IMR-90 (cell line): Measurements from ENCODE around the gene SYVN1. TPM values are rescaled to one million over a fixed set of nuclear protein-coding genes. Genes with fewer than 3 reads are reported as not detected.

Experiments
- ATAC-seq: fragments of 200-7000 bp; cut with Tn5 transposase; 2 replicates; pipeline ENCODE4 v1.9.1; 2020; ENCODE audit warnings: low read depth, mild to moderate bottlenecking, moderate library complexity
- BruUV-seq: library from RNA; stranded (reverse); fragments of 400-500 nt; replicated peaks from 2 replicates; lab custom pipeline; 2021; lab: Mats Ljungman, UMichigan
- CTCF ChIA-PET: fragments of 300-600 bp; formaldehyde crosslinking; extraction: SDS; loops from one replicate; lab custom pipeline; 2021; ENCODE audit warnings: antibody characterized with exemption; lab: Yijun Ruan, JAX
- POLR2A ChIA-PET: fragments of 300-600 bp; sonication (Branson Sonifier 250); formaldehyde crosslinking; loops from one replicate; lab custom pipeline; 2022; ENCODE audit warnings: antibody characterized with exemption; ENCODE audit not compliant: unreplicated experiment; lab: Charles Lee
- DNase-seq: peaks from one replicate; pipeline ENCODE4 v3.0.0; 2013
- H2AFZ ChIP-seq: replicated peaks from 2 replicates; pipeline ENCODE3; 2013; ENCODE audit warnings: low read length, mild to moderate bottlenecking; ENCODE audit not compliant: poor library complexity
- H2AK5ac ChIP-seq: 2 replicates; pipeline ENCODE4 v1.6.1; 2013; ENCODE audit warnings: low read depth, low read length, inconsistent platforms
- H2AK9ac ChIP-seq: replicated peaks from 2 replicates; pipeline ENCODE3; 2013; ENCODE audit warnings: mild to moderate bottlenecking, low read depth, low read length, moderate library complexity; ENCODE audit not compliant: poor library complexity
- H2BK120ac ChIP-seq: 2 replicates; pipeline ENCODE4 v1.6.1; 2013; ENCODE audit warnings: low read depth, low read length, inconsistent platforms
- H2BK15ac ChIP-seq: 3 replicates; pipeline ENCODE4 v1.6.1; 2013; ENCODE audit warnings: low read depth, low read length, inconsistent platforms
- H2BK20ac ChIP-seq: 2 replicates; pipeline ENCODE4 v1.6.1; 2013; ENCODE audit warnings: low read depth, mild to moderate bottlenecking, inconsistent platforms, low read length, moderate library complexity
- H2BK5ac ChIP-seq: 2 replicates; pipeline ENCODE4 v1.6.1; 2013; ENCODE audit warnings: mild to moderate bottlenecking, low read depth, low read length, inconsistent platforms; ENCODE audit not compliant: poor library complexity, severe bottlenecking
- H3K14ac ChIP-seq: replicated peaks from 2 replicates; pipeline ENCODE4 v1.6.1; 2013; ENCODE audit warnings: low read depth, low read length, inconsistent platforms
- H3K18ac ChIP-seq: 2 replicates; pipeline ENCODE4 v1.6.1; 2013; ENCODE audit warnings: low read depth, low read length, control low read depth
- H3K23ac ChIP-seq: 2 replicates; pipeline ENCODE4 v1.6.1; 2013; ENCODE audit warnings: low read depth, low read length, inconsistent platforms
- H3K27ac ChIP-seq: 2 replicates; pipeline ENCODE4 v1.5.1; 2013; ENCODE audit warnings: mild to moderate bottlenecking, control low read depth, low read length; ENCODE audit not compliant: insufficient read depth
- H3K27me3 ChIP-seq: 2 replicates; pipeline ENCODE4 v1.6.1; 2013; ENCODE audit warnings: low read length; ENCODE audit not compliant: control insufficient read depth, insufficient read depth
- H3K36me3 ChIP-seq: 2 replicates; pipeline ENCODE4 v1.6.1; 2013; ENCODE audit warnings: low read length, mixed read lengths; ENCODE audit not compliant: control insufficient read depth, insufficient read depth
- H3K4ac ChIP-seq: 2 replicates; pipeline ENCODE4 v1.6.1; 2013; ENCODE audit warnings: low read depth, low read length, inconsistent platforms
- H3K4me1 ChIP-seq: 2 replicates; pipeline ENCODE4 v1.6.1; 2013; ENCODE audit warnings: low read length, mixed read lengths; ENCODE audit not compliant: control insufficient read depth, insufficient read depth
- H3K4me2 ChIP-seq: 2 replicates; pipeline ENCODE4 v1.6.1; 2013; ENCODE audit warnings: low read depth, mild to moderate bottlenecking, control low read depth, low read length, moderate library complexity
- H3K4me3 ChIP-seq: 2 replicates; pipeline ENCODE4 v1.5.1; 2013; ENCODE audit warnings: low read depth, mild to moderate bottlenecking, control low read depth, low read length, moderate library complexity; ENCODE audit not compliant: insufficient read depth
- H3K56ac ChIP-seq: 2 replicates; pipeline ENCODE4 v1.6.1; 2013; ENCODE audit warnings: low read length, inconsistent platforms; ENCODE audit not compliant: insufficient read depth; ENCODE audit errors: extremely low read depth
- H3K79me1 ChIP-seq, 2 experiments: 2 replicates each; pipeline ENCODE4 v1.6.1; 2013; ENCODE audit warnings: low read length in 2 of 2, inconsistent platforms in 1 of 2, low read depth in 1 of 2
- H3K9ac ChIP-seq: 2 replicates; pipeline ENCODE4 v1.6.1; 2013; ENCODE audit warnings: low read depth, low read length, control low read depth
- H3K9me1 ChIP-seq: 2 replicates; pipeline ENCODE4 v1.6.1; 2013; ENCODE audit warnings: low read length, inconsistent platforms; ENCODE audit not compliant: insufficient read depth
- H3K9me3 ChIP-seq: 2 replicates; pipeline ENCODE4 v1.6.1; 2013; ENCODE audit warnings: low read length; ENCODE audit not compliant: control insufficient read depth, insufficient read depth
- H4K20me1 ChIP-seq: 2 replicates; pipeline ENCODE4 v1.6.1; 2013; ENCODE audit warnings: low read length, inconsistent platforms; ENCODE audit not compliant: insufficient read depth
- H4K5ac ChIP-seq: 2 replicates; pipeline ENCODE4 v1.6.1; 2013; ENCODE audit warnings: mild to moderate bottlenecking, low read depth, low read length, control low read depth
- H4K8ac ChIP-seq, 2 experiments: 2 replicates each; pipeline ENCODE4 v1.6.1; 2013; ENCODE audit warnings: low read depth in 2 of 2, low read length in 2 of 2, control low read depth in 1 of 2, inconsistent platforms in 1 of 2
- H4K91ac ChIP-seq: 2 replicates; pipeline ENCODE4 v1.6.1; 2013; ENCODE audit warnings: low read depth, low read length, inconsistent platforms; ENCODE audit not compliant: insufficient read depth
- BHLHE40 ChIP-seq: fragments of 150-350 bp; IDR thresholded peaks from 2 replicates; pipeline ENCODE4 v1.6.1; 2016; ENCODE audit warnings: mild to moderate bottlenecking, low read depth, low read length
- CEBPB ChIP-seq: IDR thresholded peaks from 2 replicates; pipeline ENCODE4 v1.6.1; 2012; ENCODE audit warnings: low read depth, low read length, improper control_type of control experiment
- CHD1 ChIP-seq: IDR thresholded peaks from 2 replicates; pipeline ENCODE4 v1.6.1; 2012; ENCODE audit warnings: low read depth, low read length, improper control_type of control experiment
- ELK1 ChIP-seq: fragments of 150-350 bp; IDR thresholded peaks from 2 replicates; pipeline ENCODE4 v1.6.1; 2016; ENCODE audit warnings: low read depth, mild to moderate bottlenecking, low read length, moderate library complexity, borderline replicate concordance
- FOS ChIP-seq: fragments of 150-350 bp; IDR thresholded peaks from 2 replicates; pipeline ENCODE4 v1.6.1; 2016; ENCODE audit warnings: low read depth, low read length
- MAFK ChIP-seq: IDR thresholded peaks from 2 replicates; pipeline ENCODE4 v1.6.1; 2012; ENCODE audit warnings: low read depth, low read length, improper control_type of control experiment
- MAZ ChIP-seq: IDR thresholded peaks from 2 replicates; pipeline ENCODE4 v1.6.1; 2012; ENCODE audit warnings: low read depth, mild to moderate bottlenecking, low read length, improper control_type of control experiment, moderate library complexity, borderline replicate concordance
- MXI1 ChIP-seq: IDR thresholded peaks from 2 replicates; pipeline ENCODE4 v1.6.1; 2012; ENCODE audit warnings: low read depth, mild to moderate bottlenecking, low read length, moderate library complexity, borderline replicate concordance
- NFE2L2 ChIP-seq: fragments of 150-350 bp; IDR thresholded peaks from 2 replicates; pipeline ENCODE4 v1.6.1; 2016; ENCODE audit warnings: low read depth, mild to moderate bottlenecking, low read length
- POLR2A ChIP-seq: IDR thresholded peaks from 2 replicates; pipeline ENCODE4 v1.6.1; 2012; ENCODE audit warnings: mild to moderate bottlenecking, low read depth, low read length
- RAD21 ChIP-seq: IDR thresholded peaks from 2 replicates; pipeline ENCODE4 v1.6.1; 2012; ENCODE audit warnings: low read length, improper control_type of control experiment
- RCOR1 ChIP-seq: IDR thresholded peaks from 2 replicates; pipeline ENCODE4 v1.6.1; 2012; ENCODE audit warnings: mild to moderate bottlenecking, low read length, improper control_type of control experiment; ENCODE audit not compliant: insufficient replicate concordance
- RFX5 ChIP-seq: IDR thresholded peaks from 2 replicates; pipeline ENCODE4 v1.8.0; 2012; ENCODE audit warnings: low read depth, mild to moderate bottlenecking, low read length, moderate library complexity
- SMC3 ChIP-seq: fragments of 150-350 bp; IDR thresholded peaks from 2 replicates; pipeline ENCODE4 v1.6.1; 2016; ENCODE audit warnings: low read depth, mild to moderate bottlenecking, antibody characterized with exemption, low read length, moderate library complexity
- USF2 ChIP-seq: fragments of 150-350 bp; IDR thresholded peaks from 2 replicates; pipeline ENCODE4 v1.6.1; 2017; ENCODE audit warnings: mild to moderate bottlenecking, antibody characterized with exemption, low read length, low read depth
- WGBS, 2 experiments: methylation state at CpG; one replicate each; pipeline versions ENCODE4 v1.1.5 to v1.1.7; 2013; ENCODE audit warnings: missing lambda C conversion rate in 2 of 2; ENCODE audit not compliant: insufficient read length in 1 of 2; ENCODE audit errors: extremely low coverage in 2 of 2; 5-methylcytosine and 5-hydroxymethylcytosine counted together
- dilution Hi-C: fragments of 300-500 bp; cut with HindIII; formaldehyde crosslinking; loops from one replicate; pipeline ENCODE4 v1.14.3; 2018; ENCODE audit warnings: low sequenced_read_pairs; ENCODE audit not compliant: unreplicated experiment
- in situ Hi-C: fragments of 300-500 bp; cut with MboI; formaldehyde crosslinking; loops from 3 replicates; pipeline ENCODE4 v1.14.3; 2019; ENCODE audit warnings: low sequenced_read_pairs, inconsistent platforms, mixed read lengths
- intact Hi-C: fragments of 100-400 bp; cut with micrococcal nuclease; formaldehyde crosslinking; loops from 2 replicates; pipeline ENCODE4 v1.10.0; 2022
- polyA plus RNA-seq, 3 experiments: library from polyadenylated mRNA; depleted of rRNA; stranded (reverse); fragments of >200 nt; gene quantifications; 2 replicates each; pipeline ENCODE4 v1.2.3, GENCODE V29; 2012; ENCODE audit warnings: low replicate concordance in 1 of 3
- total RNA-seq: library from RNA; depleted of rRNA; stranded (reverse); fragments of >200 nt; gene quantifications from 2 replicates; pipeline ENCODE4 v1.2.3, GENCODE V29; 2012

SYVN1 gene
- total and polyA plus RNA-seq, 2 of the 4 experiments (the other 2 are of a cell fraction) = 9.5 to 52.9 TPM

GRCh38 chr11:65130631-65131416 lies 3.5 kb downstream of the SYVN1 start:
- peaks cover 6% of the 10 kb centered on the region; the same call in 1 of the 2 replicates for H3K4me1 ChIP-seq
- H3K4ac ChIP-seq = no peak overlapping the region
- H3K4me3 ChIP-seq = no peak overlapping the region
- H2BK20ac ChIP-seq = no peak overlapping the region
- CTCF ChIA-PET = no interaction called here
- no peak overlapping the region for H3K14ac ChIP-seq
- POLR2A ChIA-PET = interaction anchor here (1.0 kb wide), 1 partner anchor 9 kb away, joined by 3 read pairs; the partner anchor contains the start of genes FAU and MRPL49
- H2AK9ac ChIP-seq = no peak overlapping the region
- DNase-seq (no peak), ATAC-seq (no peak)
- peaks cover 14% of the 10 kb centered on the region for H3K9me1 ChIP-seq
- H3K23ac ChIP-seq = no peak overlapping the region
- WGBS, 2 experiments = 96% methylated on average over 15 of the region's 19 CpGs; no CpG with 5 or more reads in 1 of the 2 experiments
- no peak overlapping the region for H4K5ac ChIP-seq
- no peak overlapping the region for H3K4me2 ChIP-seq
- no peak overlapping the region for H2BK5ac ChIP-seq
- no peak overlapping the region for H3K27ac ChIP-seq
- no TSS peak for BruUV-seq
- intact Hi-C loops = no loop called here
- no peaks in the 10 kb centered on the region for H3K27me3 ChIP-seq
- no peak overlapping the region for H2BK120ac ChIP-seq
- dilution Hi-C loops = no loop called here
- no peak overlapping the region for H3K9ac ChIP-seq
- H3K36me3 ChIP-seq = peaks cover 65% of the 10 kb centered on the region
- no peak overlapping the region for H2BK15ac ChIP-seq
- peaks cover 37% of the 10 kb centered on the region for H4K20me1 ChIP-seq
- no peak overlapping the region for H3K18ac ChIP-seq
- H3K56ac ChIP-seq = no peak overlapping the region
- no peaks in the 10 kb centered on the region for H3K9me3 ChIP-seq
- peaks cover 24 to 56% of the 10 kb centered on the region in 2 experiments for H3K79me1 ChIP-seq
- no peak overlapping the region for H2AK5ac ChIP-seq
- no peak overlapping the region for H4K8ac ChIP-seq
- H2AFZ ChIP-seq = no peak overlapping the region
- in situ Hi-C loops = no loop called here
- H4K91ac ChIP-seq = no peak overlapping the region
- TF ChIP-seq SMC3 (no peak), CEBPB (no peak), FOS (no peak), POLR2A (no peak), MAFK (no peak), MXI1 (no peak), CHD1 (no peak), NFE2L2 (no peak), USF2 (no peak), RAD21 (no peak), ELK1 (no peak), RFX5 (no peak), RCOR1 (no peak), BHLHE40 (no peak), MAZ (no peak)
